IMR-90 (cell line): ENCODE data around the gene C22orf15. TPM values are rescaled to one million over a fixed set of nuclear protein-coding genes. Genes with fewer than 3 reads are reported as not detected.

ENCODE experiments used
- ATAC-seq: fragments of 200-7000 bp; cut with Tn5 transposase; 2 replicates; pipeline ENCODE4 v1.9.1; 2020; ENCODE audit warnings: low read depth, mild to moderate bottlenecking, moderate library complexity
- BruUV-seq: library from RNA; stranded (reverse); fragments of 400-500 nt; replicated peaks from 2 replicates; lab custom pipeline; 2021; lab: Mats Ljungman, UMichigan
- CTCF ChIA-PET: fragments of 300-600 bp; formaldehyde crosslinking; extraction: SDS; loops from one replicate; lab custom pipeline; 2021; ENCODE audit warnings: antibody characterized with exemption; lab: Yijun Ruan, JAX
- POLR2A ChIA-PET: fragments of 300-600 bp; sonication (Branson Sonifier 250); formaldehyde crosslinking; loops from one replicate; lab custom pipeline; 2022; ENCODE audit warnings: antibody characterized with exemption; ENCODE audit not compliant: unreplicated experiment; lab: Charles Lee
- DNase-seq: peaks from one replicate; pipeline ENCODE4 v3.0.0; 2013
- H2AFZ ChIP-seq: replicated peaks from 2 replicates; pipeline ENCODE3; 2013; ENCODE audit warnings: low read length, mild to moderate bottlenecking; ENCODE audit not compliant: poor library complexity
- H2AK5ac ChIP-seq: 2 replicates; pipeline ENCODE4 v1.6.1; 2013; ENCODE audit warnings: low read depth, low read length, inconsistent platforms
- H2AK9ac ChIP-seq: replicated peaks from 2 replicates; pipeline ENCODE3; 2013; ENCODE audit warnings: mild to moderate bottlenecking, low read depth, low read length, moderate library complexity; ENCODE audit not compliant: poor library complexity
- H2BK120ac ChIP-seq: 2 replicates; pipeline ENCODE4 v1.6.1; 2013; ENCODE audit warnings: low read depth, low read length, inconsistent platforms
- H2BK15ac ChIP-seq: 3 replicates; pipeline ENCODE4 v1.6.1; 2013; ENCODE audit warnings: low read depth, low read length, inconsistent platforms
- H2BK20ac ChIP-seq: 2 replicates; pipeline ENCODE4 v1.6.1; 2013; ENCODE audit warnings: low read depth, mild to moderate bottlenecking, inconsistent platforms, low read length, moderate library complexity
- H2BK5ac ChIP-seq: 2 replicates; pipeline ENCODE4 v1.6.1; 2013; ENCODE audit warnings: mild to moderate bottlenecking, low read depth, low read length, inconsistent platforms; ENCODE audit not compliant: poor library complexity, severe bottlenecking
- H3K14ac ChIP-seq: replicated peaks from 2 replicates; pipeline ENCODE4 v1.6.1; 2013; ENCODE audit warnings: low read depth, low read length, inconsistent platforms
- H3K18ac ChIP-seq: 2 replicates; pipeline ENCODE4 v1.6.1; 2013; ENCODE audit warnings: low read depth, low read length, control low read depth
- H3K23ac ChIP-seq: 2 replicates; pipeline ENCODE4 v1.6.1; 2013; ENCODE audit warnings: low read depth, low read length, inconsistent platforms
- H3K27ac ChIP-seq: 2 replicates; pipeline ENCODE4 v1.5.1; 2013; ENCODE audit warnings: mild to moderate bottlenecking, control low read depth, low read length; ENCODE audit not compliant: insufficient read depth
- H3K27me3 ChIP-seq: 2 replicates; pipeline ENCODE4 v1.6.1; 2013; ENCODE audit warnings: low read length; ENCODE audit not compliant: control insufficient read depth, insufficient read depth
- H3K36me3 ChIP-seq: 2 replicates; pipeline ENCODE4 v1.6.1; 2013; ENCODE audit warnings: low read length, mixed read lengths; ENCODE audit not compliant: control insufficient read depth, insufficient read depth
- H3K4ac ChIP-seq: 2 replicates; pipeline ENCODE4 v1.6.1; 2013; ENCODE audit warnings: low read depth, low read length, inconsistent platforms
- H3K4me1 ChIP-seq: 2 replicates; pipeline ENCODE4 v1.6.1; 2013; ENCODE audit warnings: low read length, mixed read lengths; ENCODE audit not compliant: control insufficient read depth, insufficient read depth
- H3K4me2 ChIP-seq: 2 replicates; pipeline ENCODE4 v1.6.1; 2013; ENCODE audit warnings: low read depth, mild to moderate bottlenecking, control low read depth, low read length, moderate library complexity
- H3K4me3 ChIP-seq: 2 replicates; pipeline ENCODE4 v1.5.1; 2013; ENCODE audit warnings: low read depth, mild to moderate bottlenecking, control low read depth, low read length, moderate library complexity; ENCODE audit not compliant: insufficient read depth
- H3K56ac ChIP-seq: 2 replicates; pipeline ENCODE4 v1.6.1; 2013; ENCODE audit warnings: low read length, inconsistent platforms; ENCODE audit not compliant: insufficient read depth; ENCODE audit errors: extremely low read depth
- H3K79me1 ChIP-seq, 2 experiments: 2 replicates each; pipeline ENCODE4 v1.6.1; 2013; ENCODE audit warnings: low read length in 2 of 2, inconsistent platforms in 1 of 2, low read depth in 1 of 2
- H3K9ac ChIP-seq: 2 replicates; pipeline ENCODE4 v1.6.1; 2013; ENCODE audit warnings: low read depth, low read length, control low read depth
- H3K9me1 ChIP-seq: 2 replicates; pipeline ENCODE4 v1.6.1; 2013; ENCODE audit warnings: low read length, inconsistent platforms; ENCODE audit not compliant: insufficient read depth
- H3K9me3 ChIP-seq: 2 replicates; pipeline ENCODE4 v1.6.1; 2013; ENCODE audit warnings: low read length; ENCODE audit not compliant: control insufficient read depth, insufficient read depth
- H4K20me1 ChIP-seq: 2 replicates; pipeline ENCODE4 v1.6.1; 2013; ENCODE audit warnings: low read length, inconsistent platforms; ENCODE audit not compliant: insufficient read depth
- H4K5ac ChIP-seq: 2 replicates; pipeline ENCODE4 v1.6.1; 2013; ENCODE audit warnings: mild to moderate bottlenecking, low read depth, low read length, control low read depth
- H4K8ac ChIP-seq, 2 experiments: 2 replicates each; pipeline ENCODE4 v1.6.1; 2013; ENCODE audit warnings: low read depth in 2 of 2, low read length in 2 of 2, control low read depth in 1 of 2, inconsistent platforms in 1 of 2
- H4K91ac ChIP-seq: 2 replicates; pipeline ENCODE4 v1.6.1; 2013; ENCODE audit warnings: low read depth, low read length, inconsistent platforms; ENCODE audit not compliant: insufficient read depth
- BHLHE40 ChIP-seq: fragments of 150-350 bp; IDR thresholded peaks from 2 replicates; pipeline ENCODE4 v1.6.1; 2016; ENCODE audit warnings: mild to moderate bottlenecking, low read depth, low read length
- CEBPB ChIP-seq: IDR thresholded peaks from 2 replicates; pipeline ENCODE4 v1.6.1; 2012; ENCODE audit warnings: low read depth, low read length, improper control_type of control experiment
- CHD1 ChIP-seq: IDR thresholded peaks from 2 replicates; pipeline ENCODE4 v1.6.1; 2012; ENCODE audit warnings: low read depth, low read length, improper control_type of control experiment
- CTCF ChIP-seq: conservative IDR thresholded peaks from 2 replicates; pipeline ENCODE4 v1.5.1; 2012; ENCODE audit warnings: mild to moderate bottlenecking, low read depth, low read length, improper control_type of control experiment
- ELK1 ChIP-seq: fragments of 150-350 bp; IDR thresholded peaks from 2 replicates; pipeline ENCODE4 v1.6.1; 2016; ENCODE audit warnings: low read depth, mild to moderate bottlenecking, low read length, moderate library complexity, borderline replicate concordance
- MAZ ChIP-seq: IDR thresholded peaks from 2 replicates; pipeline ENCODE4 v1.6.1; 2012; ENCODE audit warnings: low read depth, mild to moderate bottlenecking, low read length, improper control_type of control experiment, moderate library complexity, borderline replicate concordance
- MXI1 ChIP-seq: IDR thresholded peaks from 2 replicates; pipeline ENCODE4 v1.6.1; 2012; ENCODE audit warnings: low read depth, mild to moderate bottlenecking, low read length, moderate library complexity, borderline replicate concordance
- NFE2L2 ChIP-seq: fragments of 150-350 bp; IDR thresholded peaks from 2 replicates; pipeline ENCODE4 v1.6.1; 2016; ENCODE audit warnings: low read depth, mild to moderate bottlenecking, low read length
- RCOR1 ChIP-seq: IDR thresholded peaks from 2 replicates; pipeline ENCODE4 v1.6.1; 2012; ENCODE audit warnings: mild to moderate bottlenecking, low read length, improper control_type of control experiment; ENCODE audit not compliant: insufficient replicate concordance
- SMC3 ChIP-seq: fragments of 150-350 bp; IDR thresholded peaks from 2 replicates; pipeline ENCODE4 v1.6.1; 2016; ENCODE audit warnings: low read depth, mild to moderate bottlenecking, antibody characterized with exemption, low read length, moderate library complexity
- USF2 ChIP-seq: fragments of 150-350 bp; IDR thresholded peaks from 2 replicates; pipeline ENCODE4 v1.6.1; 2017; ENCODE audit warnings: mild to moderate bottlenecking, antibody characterized with exemption, low read length, low read depth
- WGBS, 2 experiments: methylation state at CpG; one replicate each; pipeline versions ENCODE4 v1.1.5 to v1.1.7; 2013; ENCODE audit warnings: missing lambda C conversion rate in 2 of 2; ENCODE audit not compliant: insufficient read length in 1 of 2; ENCODE audit errors: extremely low coverage in 2 of 2; 5-methylcytosine and 5-hydroxymethylcytosine counted together
- dilution Hi-C: fragments of 300-500 bp; cut with HindIII; formaldehyde crosslinking; loops from one replicate; pipeline ENCODE4 v1.14.3; 2018; ENCODE audit warnings: low sequenced_read_pairs; ENCODE audit not compliant: unreplicated experiment
- in situ Hi-C: fragments of 300-500 bp; cut with MboI; formaldehyde crosslinking; loops from 3 replicates; pipeline ENCODE4 v1.14.3; 2019; ENCODE audit warnings: low sequenced_read_pairs, inconsistent platforms, mixed read lengths
- intact Hi-C: fragments of 100-400 bp; cut with micrococcal nuclease; formaldehyde crosslinking; loops from 2 replicates; pipeline ENCODE4 v1.10.0; 2022
- polyA plus RNA-seq, 3 experiments: library from polyadenylated mRNA; depleted of rRNA; stranded (reverse); fragments of >200 nt; gene quantifications; 2 replicates each; pipeline ENCODE4 v1.2.3, GENCODE V29; 2012; ENCODE audit warnings: low replicate concordance in 1 of 3
- total RNA-seq: library from RNA; depleted of rRNA; stranded (reverse); fragments of >200 nt; gene quantifications from 2 replicates; pipeline ENCODE4 v1.2.3, GENCODE V29; 2012

Gene C22orf15
- total and polyA plus RNA-seq, 2 of the 4 experiments (the other 2 are of a cell fraction): 2.3 to 3.1 TPM

- TF ChIP-seq CTCF: no peak
- TF ChIP-seq BHLHE40: no peak
These were observed 15.7 kb downstream of the C22orf15 start (continued) for GRCh38 chr22:23778577-23778900.

- 91% methylated on average over 4 of the region's 16 CpGs; no CpG with 5 or more reads in 1 of the 2 experiments for WGBS, 2 experiments
- Histone ChIP-seq H3K4me3 (no peak overlapping the region), H3K79me1 (no peaks in the 10 kb centered on the region), H2BK120ac (no peak overlapping the region), H4K91ac (no peak overlapping the region; the same call in 1 of the 2 replicates), H3K27me3 (no peaks in the 10 kb centered on the region), H3K18ac (no peak overlapping the region), H3K4me1 (peaks cover 24% of the 10 kb centered on the region), H2BK20ac (no peak overlapping the region), H2AK5ac (no peak overlapping the region), H3K56ac (no peak overlapping the region), H4K20me1 (no peaks in the 10 kb centered on the region), H3K36me3 (no peaks in the 10 kb centered on the region), H4K8ac (no peak overlapping the region), H2AFZ (no peak overlapping the region), H3K9me3 (no peaks in the 10 kb centered on the region), H3K9me1 (peaks cover 18% of the 10 kb centered on the region), H3K14ac (no peak overlapping the region), H3K27ac (no peak overlapping the region), H2BK5ac (no peak overlapping the region), H3K4ac (no peak overlapping the region), H2AK9ac (no peak overlapping the region), H2BK15ac (no peak overlapping the region), H3K23ac (no peak overlapping the region), H4K5ac (no peak overlapping the region), H3K4me2 (no peak overlapping the region), H3K9ac (no peak overlapping the region)
- no TSS peak for BruUV-seq
- intact Hi-C loops (loop anchor here (10.0 kb wide), 1 partner anchor 176 kb away; no protein-coding TSS in a partner anchor), dilution Hi-C loops (no loop called here), in situ Hi-C loops (no loop called here)
- no peak for ATAC-seq
- ChIA-PET CTCF (no interaction called here), POLR2A (no interaction called here)
- TF ChIP-seq MXI1 (no peak), SMC3 (no peak), MAZ (no peak), ELK1 (no peak), RCOR1 (no peak), NFE2L2 (no peak), CEBPB (no peak), USF2 (no peak), CHD1 (no peak)
- no peak for DNase-seq
These were observed 16.3 kb downstream of the C22orf15 start for GRCh38 chr22:23779083-23779482.
